Spleen (tissue), 11 donors: ENCODE results near the gene SLC22A12. TPM values are rescaled to one million over a fixed set of nuclear protein-coding genes. Genes with fewer than 3 reads are reported as not detected.

ENCODE experiments used
- DNase-seq: peaks from one replicate; pipeline ENCODE4 v3.0.0-alpha.2; 2020
- H3K27ac ChIP-seq, 8 donors: fragments of 200-600 bp; sonication (generic) in 7 of 8; 1 replicate in 4 of 8; 2 replicates in 4 of 8; pipeline versions ENCODE4 v1.5.0 to v1.8.0; 2016 to 2021; ENCODE audit warnings: inconsistent platforms in 4 of 8, mild to moderate bottlenecking in 4 of 8, moderate library complexity in 1 of 8
- H3K27me3 ChIP-seq, 7 donors: fragments of 200-600 bp; sonication (generic) in 6 of 7; replicated peaks in 1 of 7; 1 replicate in 4 of 7; 2 replicates in 3 of 7; pipeline versions ENCODE4 v1.5.0 to v1.8.0; 2016 to 2021; ENCODE audit warnings: inconsistent platforms in 3 of 7, mild to moderate bottlenecking in 1 of 7
- H3K36me3 ChIP-seq, 6 donors: fragments of 200-600 bp; sonication (generic) in 5 of 6; 1 replicate in 4 of 6; 2 replicates in 2 of 6; pipeline versions ENCODE4 v1.5.0 to v1.8.0; 2016 to 2021; ENCODE audit warnings: inconsistent platforms in 2 of 6
- H3K4me1 ChIP-seq, 6 donors: fragments of 200-600 bp; sonication (generic) in 5 of 6; 1 replicate in 3 of 6; 2 replicates in 3 of 6; pipeline versions ENCODE4 v1.5.0 to v1.8.0; 2016 to 2021; ENCODE audit warnings: inconsistent platforms in 3 of 6
- H3K4me3 ChIP-seq, 8 donors: fragments of 200-600 bp; sonication (generic) in 7 of 8; 1 replicate in 4 of 8; 2 replicates in 4 of 8; pipeline versions ENCODE4 v1.5.0 to v1.8.0; 2016 to 2021; ENCODE audit warnings: inconsistent platforms in 4 of 8, mild to moderate bottlenecking in 4 of 8, moderate library complexity in 2 of 8
- H3K9me3 ChIP-seq, 8 donors: fragments of 200-600 bp; sonication (generic) in 7 of 8; 1 replicate in 4 of 8; 2 replicates in 4 of 8; pipeline versions ENCODE4 v1.5.0 to v1.8.0; 2016 to 2021; ENCODE audit warnings: inconsistent platforms in 4 of 8
- POLR2A ChIP-seq, 3 donors: fragments of 450-650 bp; IDR thresholded peaks; one replicate each; pipeline ENCODE4 v1.5.1; 2017; ENCODE audit warnings: antibody characterized with exemption in 3 of 3, mild to moderate bottlenecking in 1 of 3
- POLR2AphosphoS5 ChIP-seq, 3 donors: sonication (generic); formaldehyde crosslinking; IDR thresholded peaks; one replicate each; pipeline ENCODE4 v1.5.1; 2017; ENCODE audit warnings: antibody characterized with exemption in 3 of 3
- WGBS, 5 donors: extraction: QIAGEN DNeasy Blood & Tissue Kit in 3 of 5; methylation state at CpG; one replicate each; pipeline versions ENCODE4 v1.1.5 to v1.1.7; 2013 to 2018; 5-methylcytosine and 5-hydroxymethylcytosine counted together
- intact Hi-C: fragments of 100-400 bp; cut with DNase I; formaldehyde crosslinking; loops from one replicate; pipeline ENCODE4 v1.15.0; 2023; ENCODE audit warnings: low total_unique reads
- polyA plus RNA-seq, 3 donors: library from polyadenylated mRNA; stranded (reverse); fragments of 200-250 nt; gene quantifications; one replicate each; pipeline ENCODE4 v1.2.1, GENCODE V29; 2013
- total RNA-seq, 7 donors: library from RNA; depleted of rRNA in 3 of 7; stranded (reverse); fragments of >200 nt in 3 of 7; fragmentation: NEBNext Ultra II Directional in 4 of 7; extraction: Animal tissue kit (Norgen Biotek cat#: 25700) in 4 of 7; gene quantifications; one replicate each; pipeline versions ENCODE4 v1.1.0 to v1.2.1, GENCODE V29; 2016 to 2021
- TF ChIP-seq, protein P1 (sequence below), 11 experiments: fragments of 200-600 bp in 7 of 11; fragments of 450-650 bp in 4 of 11; sonication (generic) in 4 of 11; IDR thresholded peaks in 8 of 11; conservative IDR thresholded peaks in 3 of 11; 1 replicate in 7 of 11; 2 replicates in 4 of 11; pipeline versions ENCODE4 v1.4.0 to v1.8.0; 2016 to 2021; ENCODE audit warnings: antibody characterized with exemption in 11 of 11, inconsistent platforms in 4 of 11, mild to moderate bottlenecking in 1 of 11
- donor health status: healthy with polysubstance abuse.
- donor health status: DM: no; HTN: no; CAD: no; lungs with moderate emphysema.
- donor health status: DM: no; HTN: no; CAD: no.
- donor health status: Bipolar disorder and iron deficiency.
- donor health status: healthy.
- donor health status: DM: no; HTN: no; CAD: no.
- donor health status: DM: yes; HTN: yes; CAD: no.

SLC22A12 gene
- total and polyA plus RNA-seq, 10 donors = not detected

DNA sequence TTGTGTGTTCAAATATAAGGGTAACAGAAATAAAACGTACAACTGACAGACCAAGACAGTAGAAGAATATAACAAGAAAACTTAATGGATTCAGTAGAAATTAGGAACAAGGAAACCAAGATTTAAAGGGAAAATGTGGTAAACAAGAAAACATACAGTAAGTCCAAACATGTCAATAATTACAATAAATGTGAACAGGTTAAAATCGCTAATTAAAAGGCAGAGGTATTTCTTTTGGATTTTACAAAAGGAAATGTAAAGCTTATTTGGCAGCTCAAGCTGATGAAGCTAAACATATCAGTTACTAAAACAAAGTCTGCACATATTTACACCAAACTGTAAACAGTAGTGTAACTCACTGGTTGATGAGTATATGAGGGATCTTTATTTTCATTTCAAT, 2.3 kb upstream of the SLC22A12 start:
- intact Hi-C loops = no loop called here

DNA sequence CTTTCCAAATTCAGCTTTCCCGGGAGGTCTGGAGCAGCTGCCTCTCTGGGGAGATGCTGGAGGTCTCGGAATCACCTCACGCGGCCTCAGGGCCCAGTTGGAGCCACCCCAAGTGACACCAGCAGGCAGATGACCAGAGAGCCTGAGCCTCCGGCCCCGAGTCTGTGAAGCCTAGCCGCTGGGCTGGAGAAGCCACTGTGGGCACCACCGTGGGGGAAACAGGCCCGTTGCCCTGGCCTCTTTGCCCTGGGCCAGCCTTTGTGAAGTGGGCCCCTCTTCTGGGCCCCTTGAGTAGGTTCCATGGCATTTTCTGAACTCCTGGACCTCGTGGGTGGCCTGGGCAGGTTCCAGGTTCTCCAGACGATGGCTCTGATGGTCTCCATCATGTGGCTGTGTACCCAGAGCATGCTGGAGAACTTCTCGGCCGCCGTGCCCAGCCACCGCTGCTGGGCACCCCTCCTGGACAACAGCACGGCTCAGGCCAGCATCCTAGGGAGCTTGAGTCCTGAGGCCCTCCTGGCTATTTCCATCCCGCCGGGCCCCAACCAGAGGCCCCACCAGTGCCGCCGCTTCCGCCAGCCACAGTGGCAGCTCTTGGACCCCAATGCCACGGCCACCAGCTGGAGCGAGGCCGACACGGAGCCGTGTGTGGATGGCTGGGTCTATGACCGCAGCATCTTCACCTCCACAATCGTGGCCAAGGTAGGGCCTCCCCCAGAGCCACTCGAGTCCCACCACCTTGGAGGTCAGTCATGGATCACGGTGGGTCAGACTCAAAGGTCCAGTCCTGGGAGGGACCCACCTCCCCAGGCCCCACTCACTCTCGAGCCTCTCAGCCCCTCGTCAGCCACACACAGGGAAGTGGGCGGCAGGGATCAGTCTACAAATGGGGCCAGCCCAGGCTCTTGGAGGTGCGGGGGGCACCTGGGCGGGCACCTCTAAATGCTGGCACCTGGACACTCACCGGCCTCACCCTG, 525 bp downstream of the SLC22A12 start:
- peaks cover 0 to 4% (median 0%) of the 10 kb centered on the region in 7 donors for H3K27me3 ChIP-seq
- H3K36me3 ChIP-seq = no peaks in the 10 kb centered on the region
- TF ChIP-seq, protein P1, sequence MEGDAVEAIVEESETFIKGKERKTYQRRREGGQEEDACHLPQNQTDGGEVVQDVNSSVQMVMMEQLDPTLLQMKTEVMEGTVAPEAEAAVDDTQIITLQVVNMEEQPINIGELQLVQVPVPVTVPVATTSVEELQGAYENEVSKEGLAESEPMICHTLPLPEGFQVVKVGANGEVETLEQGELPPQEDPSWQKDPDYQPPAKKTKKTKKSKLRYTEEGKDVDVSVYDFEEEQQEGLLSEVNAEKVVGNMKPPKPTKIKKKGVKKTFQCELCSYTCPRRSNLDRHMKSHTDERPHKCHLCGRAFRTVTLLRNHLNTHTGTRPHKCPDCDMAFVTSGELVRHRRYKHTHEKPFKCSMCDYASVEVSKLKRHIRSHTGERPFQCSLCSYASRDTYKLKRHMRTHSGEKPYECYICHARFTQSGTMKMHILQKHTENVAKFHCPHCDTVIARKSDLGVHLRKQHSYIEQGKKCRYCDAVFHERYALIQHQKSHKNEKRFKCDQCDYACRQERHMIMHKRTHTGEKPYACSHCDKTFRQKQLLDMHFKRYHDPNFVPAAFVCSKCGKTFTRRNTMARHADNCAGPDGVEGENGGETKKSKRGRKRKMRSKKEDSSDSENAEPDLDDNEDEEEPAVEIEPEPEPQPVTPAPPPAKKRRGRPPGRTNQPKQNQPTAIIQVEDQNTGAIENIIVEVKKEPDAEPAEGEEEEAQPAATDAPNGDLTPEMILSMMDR (IDR thresholded peaks at IDR 0.05 in 8 of 11, conservative IDR thresholded peaks at IDR 0.05 in 3 of 11) = no peak
- TF ChIP-seq POLR2AphosphoS5 (IDR thresholded peaks at IDR 0.05) (no peak), POLR2A (IDR thresholded peaks at IDR 0.05) (no peak)
- intact Hi-C loops = no loop called here
- peaks cover 0 to 26% (median 14%) of the 10 kb centered on the region in 8 donors for H3K9me3 ChIP-seq
- peak; percentile 66 for DNase-seq
- H3K4me3 ChIP-seq = no peak overlapping the region
- no peak overlapping the region for H3K27ac ChIP-seq
- 86 to 92% (median 88%) methylated on average over 16 to 36 of the region's 36 CpGs for WGBS, 5 donors
- no peaks in the 10 kb centered on the region for H3K4me1 ChIP-seq

More for the DNA sequence above, 2.3 kb upstream of the SLC22A12 start:
- DNase-seq = no peak
- Histone ChIP-seq H3K27me3 (peaks cover 0 to 4% (median 0%) of the 10 kb centered on the region in 7 donors), H3K4me3 (no peak overlapping the region), H3K36me3 (no peaks in the 10 kb centered on the region), H3K9me3 (peaks cover 0 to 26% (median 14%) of the 10 kb centered on the region in 8 donors), H3K27ac (no peak overlapping the region), H3K4me1 (no peaks in the 10 kb centered on the region)
- WGBS, 5 donors = 86 to 98% (median 95%) methylated on average over 2 of the region's 2 CpGs
- TF ChIP-seq POLR2AphosphoS5 (IDR thresholded peaks at IDR 0.05) = no peak

DNA sequence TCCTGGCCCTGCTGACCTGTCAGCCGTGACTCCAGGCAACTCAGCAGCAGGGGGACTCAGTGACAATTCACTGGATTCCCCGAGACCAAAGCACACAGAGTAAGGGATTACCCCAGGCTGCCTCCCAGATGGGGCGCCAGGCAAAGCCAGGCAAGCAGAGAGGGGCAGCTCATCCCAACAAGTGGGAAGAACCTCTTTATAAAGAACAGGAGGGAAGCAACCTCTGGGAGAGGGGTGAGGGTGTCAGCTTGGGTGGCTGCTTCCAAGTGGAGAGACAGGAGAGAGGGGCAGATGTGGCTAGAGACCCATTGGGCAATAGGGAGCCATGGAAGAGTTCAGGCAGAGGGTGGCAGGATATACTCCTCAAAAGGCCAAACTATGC, 1.2 kb downstream of the SLC22A12 start:
- Histone ChIP-seq H3K4me3 (no peak overlapping the region), H3K9me3 (peaks cover 0 to 24% (median 14%) of the 10 kb centered on the region in 8 donors), H3K36me3 (no peaks in the 10 kb centered on the region), H3K4me1 (no peaks in the 10 kb centered on the region), H3K27ac (no peak overlapping the region), H3K27me3 (peaks cover 0 to 4% (median 0%) of the 10 kb centered on the region in 7 donors)
- intact Hi-C loops = no loop called here
- no peak for DNase-seq
- TF ChIP-seq POLR2AphosphoS5 (IDR thresholded peaks at IDR 0.05) (no peak), POLR2A (IDR thresholded peaks at IDR 0.05) (no peak)
- TF ChIP-seq, protein P1 (IDR thresholded peaks at IDR 0.05 in 8 of 11, conservative IDR thresholded peaks at IDR 0.05 in 3 of 11) = no peak
- 81 to 92% (median 85%) methylated on average over 3 of the region's 3 CpGs for WGBS, 5 donors

DNA sequence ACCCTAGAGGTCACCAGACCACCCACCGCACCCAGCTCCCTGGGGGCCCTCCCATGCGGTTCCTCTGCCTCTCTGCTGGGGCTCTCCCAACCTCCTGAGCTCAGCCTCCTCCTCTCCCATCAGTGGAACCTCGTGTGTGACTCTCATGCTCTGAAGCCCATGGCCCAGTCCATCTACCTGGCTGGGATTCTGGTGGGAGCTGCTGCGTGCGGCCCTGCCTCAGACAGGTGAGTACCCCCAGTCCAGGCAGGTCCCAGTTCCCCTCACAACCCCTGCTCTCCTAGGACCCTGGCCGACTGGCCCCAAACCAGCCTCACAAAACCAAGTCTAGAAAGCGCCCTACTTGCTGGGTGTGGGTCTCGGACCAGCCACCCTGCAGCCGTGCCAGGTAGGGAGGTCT, 1.6 kb downstream of the SLC22A12 start:
- H3K4me1 ChIP-seq = no peaks in the 10 kb centered on the region
- 79 to 93% (median 90%) methylated on average over 8 to 9 of the region's 9 CpGs for WGBS, 5 donors
- H3K9me3 ChIP-seq = peaks cover 0 to 20% (median 12%) of the 10 kb centered on the region in 8 donors
- no peak overlapping the region for H3K4me3 ChIP-seq
- H3K36me3 ChIP-seq = no peaks in the 10 kb centered on the region
- intact Hi-C loops = no loop called here
- H3K27ac ChIP-seq = no peak overlapping the region
- peak; percentile 57 for DNase-seq
- H3K27me3 ChIP-seq = peaks cover 0 to under 1% (median 0%) of the 10 kb centered on the region in 7 donors
- TF ChIP-seq, protein P1 (IDR thresholded peaks at IDR 0.05 in 8 of 11, conservative IDR thresholded peaks at IDR 0.05 in 3 of 11) = no peak
- no peak for TF ChIP-seq POLR2A (IDR thresholded peaks at IDR 0.05)
- TF ChIP-seq POLR2AphosphoS5 (IDR thresholded peaks at IDR 0.05) = no peak
